ENCODE measurements around the gene RHBG.

Gene RHBG

DNA sequence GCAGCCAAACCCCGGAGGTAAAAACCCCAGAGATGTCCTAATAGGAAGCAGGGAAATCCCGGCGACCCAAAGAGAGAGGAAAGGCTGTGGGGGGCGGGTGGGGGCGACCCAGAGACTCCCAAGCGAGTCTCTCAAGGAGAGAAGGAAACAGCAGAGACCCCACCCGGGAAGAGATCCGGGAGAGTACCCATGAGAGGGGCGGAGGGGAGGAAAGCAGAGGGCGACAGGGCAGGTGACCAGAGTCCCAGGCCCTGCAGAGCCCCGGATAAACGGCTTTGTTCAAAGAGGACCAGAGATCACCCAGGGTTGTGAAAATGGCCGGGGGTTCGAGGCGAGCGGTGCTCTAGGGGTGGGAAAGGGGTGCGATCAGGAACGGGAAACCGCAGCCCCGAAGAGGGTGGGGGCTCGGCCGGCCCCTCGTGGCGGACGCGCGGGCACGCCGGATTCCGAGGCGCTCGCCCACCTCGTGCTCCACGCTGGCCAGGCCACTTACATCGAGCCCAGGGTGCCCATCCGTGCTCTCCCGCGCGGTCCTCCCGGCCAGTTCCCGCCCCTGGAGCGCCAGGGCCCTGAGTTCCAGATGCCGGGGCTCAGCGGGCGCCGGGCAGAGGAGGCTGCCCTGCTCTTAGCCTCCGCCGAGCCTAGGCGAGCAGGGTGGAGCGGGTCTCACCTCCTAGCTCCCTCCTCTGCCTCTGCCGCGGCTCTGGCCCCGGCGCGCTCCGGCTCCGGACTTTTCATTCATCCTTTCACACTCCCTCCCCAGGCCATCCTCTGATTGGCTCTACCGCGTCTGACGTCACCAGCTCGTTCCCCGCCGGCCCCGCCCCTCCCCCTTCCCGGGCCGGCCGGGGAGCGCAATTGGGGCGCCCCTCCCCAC is 52.3 kb downstream of the RHBG start:
- peak; percentile 77 for DNase-seq (ENCODE audit: low read depth, low spot score)
- peak overlapping the region; percentile 61 for H3K4me3 ChIP-seq (ENCODE audit: low read length)

DNA sequence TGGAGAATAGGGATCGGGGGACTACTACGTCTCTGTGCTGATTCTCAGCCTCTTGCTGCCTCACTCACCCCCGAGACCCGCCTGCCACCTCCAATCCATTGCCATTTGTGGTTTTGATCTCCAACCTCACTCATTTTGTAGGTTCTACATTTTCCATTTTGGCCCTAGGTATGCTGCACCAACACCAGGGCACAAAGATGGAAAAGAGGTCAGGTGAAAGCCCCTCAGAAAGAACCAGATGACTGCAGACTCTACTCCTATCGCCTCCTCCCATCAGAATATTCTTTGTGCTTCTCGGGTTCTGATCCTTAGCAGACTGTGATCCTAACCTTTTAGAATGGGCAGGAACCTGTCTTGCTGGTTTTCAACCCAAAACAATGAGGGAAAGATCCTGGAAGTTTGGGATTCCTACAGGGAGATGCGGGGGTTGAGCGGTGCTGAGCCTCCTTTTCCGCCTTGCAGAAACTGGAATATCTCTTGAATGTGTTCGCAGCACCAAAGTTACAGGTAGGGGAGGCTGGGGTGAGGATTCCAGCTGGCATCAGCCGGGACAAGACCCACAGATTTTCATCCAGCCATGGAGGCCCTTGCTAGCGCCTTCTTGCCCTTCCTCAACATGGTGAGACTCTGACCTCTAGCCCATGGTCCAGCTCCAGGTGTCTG is 53.1 kb downstream of the RHBG start:
- H3K4me3 ChIP-seq (ENCODE audit: low read length) = peak overlapping the region; percentile 61

DNA sequence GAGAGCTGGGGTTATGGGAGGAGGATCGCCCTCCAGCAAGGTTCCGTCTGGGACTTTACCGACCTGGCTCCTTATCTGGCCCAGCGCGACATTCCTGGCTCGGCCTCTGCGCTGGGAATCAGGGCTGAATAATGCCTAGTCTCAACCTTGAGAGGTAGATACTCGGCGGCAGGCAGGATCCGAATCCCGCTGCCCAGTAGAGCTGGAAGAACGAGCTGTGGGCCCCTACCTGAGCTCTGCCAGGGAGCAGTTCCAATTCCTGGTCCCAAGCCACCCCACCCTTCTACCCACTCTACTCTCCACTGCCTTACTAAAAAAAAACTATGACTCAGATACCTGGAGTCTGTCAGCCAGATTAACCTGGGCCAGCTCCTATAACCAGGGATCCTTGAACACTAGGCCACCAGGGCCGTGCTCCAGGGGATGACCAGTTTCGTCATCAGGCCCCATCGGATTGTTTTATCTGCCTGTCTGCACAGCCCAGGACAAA is 53.6 kb downstream of the RHBG start:
- DNase-seq (ENCODE audit: low read depth, low spot score) = no peak
- no peak overlapping the region for H3K4me3 ChIP-seq (ENCODE audit: low read length)

More for the DNA sequence above, 53.1 kb downstream of the RHBG start:
- no peak for DNase-seq (ENCODE audit: low read depth, low spot score)

DNA sequence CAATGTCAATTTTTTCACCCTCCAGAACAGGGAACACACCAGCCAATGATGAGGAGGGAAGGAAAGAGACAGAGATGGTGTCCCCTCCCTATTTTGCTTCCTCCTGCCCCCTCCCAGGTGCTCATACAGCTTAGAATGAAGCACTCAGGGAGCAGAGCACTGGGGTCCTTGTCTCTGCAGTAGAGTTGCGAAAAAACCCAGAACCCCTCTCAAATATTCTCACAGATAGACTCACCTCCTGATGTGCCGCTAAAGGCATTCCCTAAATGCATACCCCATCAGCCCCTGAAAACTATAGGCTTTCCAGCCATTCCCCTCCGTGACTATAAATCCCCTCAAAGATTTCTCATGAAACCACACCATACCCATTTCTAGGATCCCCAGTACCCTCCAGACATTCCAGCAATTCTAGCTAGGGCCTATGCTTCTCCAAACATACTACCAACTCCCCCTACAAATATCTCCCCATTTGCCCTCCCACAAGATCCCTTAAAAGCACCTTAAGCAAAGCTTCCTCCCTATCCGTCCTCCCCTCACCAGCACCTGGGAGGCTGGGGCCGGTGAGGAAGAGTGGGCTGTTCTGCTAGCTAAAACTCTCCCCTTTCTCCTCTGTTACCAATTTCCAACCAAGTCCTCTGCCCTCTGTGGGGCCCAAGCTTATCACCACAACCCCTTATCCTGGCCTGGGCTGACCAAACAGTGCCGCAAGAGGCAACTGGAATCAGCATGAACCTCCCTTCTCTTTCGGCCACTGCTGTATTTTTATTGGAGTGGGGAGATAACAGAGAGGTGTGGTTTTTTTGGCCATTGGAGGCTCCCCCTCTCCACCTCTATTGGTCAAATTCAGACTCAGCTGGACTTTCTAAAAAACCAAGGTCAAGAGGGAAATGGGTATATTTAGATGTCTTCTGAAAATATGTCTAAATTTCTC is 54.7 kb downstream of the RHBG start:
- H3K4me3 ChIP-seq (ENCODE audit: low read length) = no peak overlapping the region
- no peak for DNase-seq (ENCODE audit: low read depth, low spot score)

DNA sequence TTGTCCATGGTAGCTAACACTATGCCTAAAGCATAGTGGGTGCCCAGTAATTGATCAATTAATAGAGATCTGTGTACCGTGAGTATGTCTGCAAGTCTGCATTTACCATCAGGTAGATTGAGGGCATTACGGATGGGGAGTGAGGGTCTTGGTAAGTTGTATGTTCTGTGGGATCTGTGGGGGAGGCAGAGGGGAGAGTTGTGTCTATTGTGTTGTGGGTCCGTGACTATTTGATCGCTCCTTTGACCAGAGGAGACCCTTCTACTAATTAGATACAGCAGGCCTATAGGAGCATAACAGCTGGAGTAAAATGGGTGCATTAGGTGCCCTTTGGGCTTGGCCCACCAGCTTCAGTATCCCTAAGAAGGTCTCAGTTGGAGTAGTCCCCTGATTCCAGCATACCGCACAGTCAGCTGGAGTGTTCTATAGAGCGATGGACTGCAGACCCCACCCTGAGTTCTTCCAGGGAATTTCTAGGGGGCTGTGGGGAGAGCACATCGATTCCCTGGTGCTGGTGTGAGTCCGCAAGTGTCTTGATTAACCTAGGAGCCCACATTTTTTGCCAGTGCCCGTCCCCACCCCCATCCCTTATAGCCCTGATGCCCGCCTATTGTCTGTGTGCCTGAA is 55.9 kb downstream of the RHBG start:
- DNase-seq (ENCODE audit: low read depth, low spot score) = no peak
- H3K4me3 ChIP-seq (ENCODE audit: low read length) = no peak overlapping the region

DNA sequence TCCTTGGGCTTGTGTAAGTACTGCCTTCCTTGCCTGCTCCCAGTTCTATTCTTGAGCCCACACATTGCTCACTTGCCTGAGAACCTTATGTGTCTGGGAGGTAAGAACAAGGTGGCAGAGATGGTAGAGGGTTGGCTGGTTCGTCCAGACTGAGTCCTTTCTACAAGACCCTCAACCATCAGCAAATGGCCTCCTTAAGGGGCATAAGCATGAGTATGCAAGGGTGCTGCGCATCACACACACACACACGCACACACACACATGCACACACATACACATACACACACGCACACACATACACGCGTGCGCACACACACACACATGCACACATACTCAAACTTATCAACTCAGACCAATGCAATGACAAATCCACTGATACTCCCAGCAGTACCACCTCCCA is 56.9 kb downstream of the RHBG start:
- H3K4me3 ChIP-seq (ENCODE audit: low read length) = no peak overlapping the region
- no peak for DNase-seq (ENCODE audit: low read depth, low spot score)

DNA sequence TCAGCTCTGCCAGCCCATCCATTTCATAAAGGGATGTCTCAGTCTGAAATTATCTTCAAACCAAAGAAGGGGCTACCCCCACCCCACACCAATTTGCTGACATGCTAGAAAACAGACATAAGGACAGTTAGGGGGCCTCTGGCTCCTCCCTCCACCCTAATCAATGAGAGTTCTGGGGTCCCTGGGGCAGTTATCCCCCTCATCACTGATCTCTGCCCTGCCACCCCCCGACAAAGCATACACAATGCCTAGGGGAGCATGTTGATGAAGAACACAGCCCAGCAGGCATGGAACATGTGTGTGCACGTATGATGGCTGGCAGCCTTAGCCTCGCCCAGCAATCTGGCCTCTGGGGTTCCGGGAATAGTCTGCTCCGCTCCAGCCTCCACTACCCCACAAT is 58.9 kb downstream of the RHBG start:
- H3K4me3 ChIP-seq (ENCODE audit: low read length) = no peak overlapping the region
- DNase-seq (ENCODE audit: low read depth, low spot score) = no peak

DNA sequence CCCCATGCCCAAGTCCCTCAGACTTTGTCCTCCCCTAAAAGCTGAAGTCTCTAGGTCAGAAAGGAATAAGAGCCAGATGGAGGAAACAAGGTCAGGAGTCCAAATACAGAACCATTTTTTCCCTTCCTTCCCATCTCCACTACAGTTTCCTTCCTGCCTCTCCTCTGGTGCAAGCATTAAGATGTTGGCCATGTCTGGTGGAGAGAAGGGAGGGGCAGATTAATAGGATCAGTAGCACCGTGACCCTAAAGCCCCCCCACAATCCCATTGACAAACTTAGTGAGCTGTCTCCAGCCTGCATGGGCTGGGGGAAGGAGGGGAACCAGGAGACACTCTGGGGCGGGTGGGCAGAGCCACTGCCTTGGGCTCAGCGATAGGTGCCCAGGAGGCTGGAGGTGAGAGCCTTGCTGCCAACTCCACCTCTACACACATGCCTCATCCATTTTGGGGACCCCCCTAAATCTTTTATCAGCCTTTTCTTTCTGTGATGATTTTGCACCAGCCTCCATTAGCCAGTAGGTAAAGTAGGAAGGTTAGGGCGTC is 59.8 kb downstream of the RHBG start:
- no peak overlapping the region for H3K4me3 ChIP-seq (ENCODE audit: low read length)
- no peak for DNase-seq (ENCODE audit: low read depth, low spot score)

DNA sequence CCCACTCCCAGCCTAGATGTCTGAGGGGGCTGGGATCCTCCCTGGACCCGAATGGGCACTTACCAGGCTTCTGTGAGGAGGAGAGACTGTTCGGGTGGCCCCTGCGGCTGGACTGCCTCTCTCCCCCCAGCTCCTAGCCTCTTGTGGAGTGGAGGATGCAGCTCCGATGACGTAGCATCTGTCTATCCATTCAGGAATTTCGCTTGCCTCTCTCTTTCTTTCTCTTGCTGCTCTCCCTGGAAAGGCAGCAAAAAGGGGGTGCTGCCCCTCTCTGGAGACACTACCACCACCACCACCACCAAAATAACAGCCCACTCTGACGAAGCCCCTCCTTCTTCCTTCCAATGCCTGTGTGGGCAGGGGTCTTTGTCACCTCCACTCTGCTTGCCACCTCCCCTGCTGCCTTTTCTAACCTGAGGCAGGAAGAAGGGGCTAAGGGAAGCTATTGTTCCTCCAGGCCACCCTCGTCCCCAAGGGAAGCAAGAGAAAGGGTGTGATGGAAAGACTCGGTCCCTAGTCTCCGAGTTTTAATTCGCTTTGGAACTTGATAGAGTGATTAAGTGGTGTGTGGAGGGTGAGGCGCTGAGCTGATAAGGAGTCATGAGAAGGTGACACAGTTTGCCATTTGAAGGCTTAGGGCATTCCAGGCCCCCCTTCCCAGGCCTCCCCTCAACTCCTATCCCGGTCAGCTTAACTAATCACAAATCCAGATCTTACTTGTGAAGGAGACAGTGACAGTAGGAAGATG is 60.5 kb downstream of the RHBG start:
- DNase-seq (ENCODE audit: low read depth, low spot score) = no peak
- no peak overlapping the region for H3K4me3 ChIP-seq (ENCODE audit: low read length)

DNA sequence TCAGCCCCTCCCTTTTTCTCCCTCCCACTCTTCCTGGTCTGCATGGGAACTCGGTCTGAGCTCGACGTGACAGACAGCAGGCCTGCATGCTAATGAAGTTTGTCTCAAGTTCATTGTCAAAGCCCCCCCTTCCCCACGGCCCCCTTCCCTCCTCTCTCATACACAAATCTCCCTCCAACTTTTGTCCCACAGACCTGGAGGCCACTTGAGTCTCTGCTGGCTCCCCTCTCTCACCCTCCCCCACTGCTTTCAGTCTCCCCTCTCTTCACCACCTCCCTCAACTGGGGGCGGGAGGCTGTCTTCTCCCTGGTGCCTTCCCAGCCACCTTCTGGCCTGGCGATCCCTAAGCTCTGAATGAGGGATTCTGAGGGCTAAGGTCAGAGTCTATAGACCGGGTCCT is 61.3 kb downstream of the RHBG start:
- DNase-seq (ENCODE audit: low read depth, low spot score) = no peak

DNA sequence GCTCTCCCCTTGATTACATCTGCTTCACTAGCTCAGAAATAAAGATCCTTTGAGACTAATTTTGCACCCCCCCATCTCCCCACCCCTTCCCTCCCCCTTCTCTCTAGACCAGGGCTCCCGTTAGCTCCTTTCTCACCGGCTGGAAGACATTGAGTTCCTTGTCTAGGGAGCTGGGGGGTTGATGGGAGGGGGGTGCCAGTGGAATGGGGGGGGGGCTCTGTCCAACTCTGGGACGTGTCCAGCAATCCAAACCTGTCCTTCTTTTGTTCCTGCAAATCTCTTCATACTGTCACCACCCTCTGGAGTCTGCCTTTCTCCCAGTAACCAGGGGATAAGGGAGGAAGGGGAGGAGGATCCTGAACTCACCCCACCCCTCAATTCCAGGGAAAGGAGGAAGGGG is 61.9 kb downstream of the RHBG start:
- no peak for DNase-seq (ENCODE audit: low read depth, low spot score)
- no peak overlapping the region for H3K4me3 ChIP-seq (ENCODE audit: low read length)

More for the DNA sequence above, 61.3 kb downstream of the RHBG start:
- H3K4me3 ChIP-seq (ENCODE audit: low read length) = no peak overlapping the region

DNA sequence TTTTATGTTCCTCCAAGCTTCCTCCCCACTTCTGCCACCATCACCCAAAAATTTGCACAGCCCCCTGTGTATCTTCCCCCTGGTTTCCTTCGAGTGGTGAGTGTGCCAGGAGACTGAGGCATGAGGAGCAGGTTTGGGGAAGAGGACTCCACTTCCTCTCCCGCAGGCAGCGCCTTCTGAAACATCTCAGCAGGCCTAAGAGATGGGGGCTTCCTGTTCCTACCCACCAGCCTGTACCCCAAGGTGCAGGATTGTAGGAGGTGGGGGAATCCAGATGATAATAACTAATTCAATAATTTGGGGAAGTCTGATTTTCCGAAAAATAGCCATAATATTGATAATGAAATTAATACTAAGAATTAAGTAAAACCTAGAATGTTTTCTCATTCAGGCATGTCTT is 62.4 kb downstream of the RHBG start:
- H3K4me3 ChIP-seq (ENCODE audit: low read length) = no peak overlapping the region
- no peak for DNase-seq (ENCODE audit: low read depth, low spot score)

DNA sequence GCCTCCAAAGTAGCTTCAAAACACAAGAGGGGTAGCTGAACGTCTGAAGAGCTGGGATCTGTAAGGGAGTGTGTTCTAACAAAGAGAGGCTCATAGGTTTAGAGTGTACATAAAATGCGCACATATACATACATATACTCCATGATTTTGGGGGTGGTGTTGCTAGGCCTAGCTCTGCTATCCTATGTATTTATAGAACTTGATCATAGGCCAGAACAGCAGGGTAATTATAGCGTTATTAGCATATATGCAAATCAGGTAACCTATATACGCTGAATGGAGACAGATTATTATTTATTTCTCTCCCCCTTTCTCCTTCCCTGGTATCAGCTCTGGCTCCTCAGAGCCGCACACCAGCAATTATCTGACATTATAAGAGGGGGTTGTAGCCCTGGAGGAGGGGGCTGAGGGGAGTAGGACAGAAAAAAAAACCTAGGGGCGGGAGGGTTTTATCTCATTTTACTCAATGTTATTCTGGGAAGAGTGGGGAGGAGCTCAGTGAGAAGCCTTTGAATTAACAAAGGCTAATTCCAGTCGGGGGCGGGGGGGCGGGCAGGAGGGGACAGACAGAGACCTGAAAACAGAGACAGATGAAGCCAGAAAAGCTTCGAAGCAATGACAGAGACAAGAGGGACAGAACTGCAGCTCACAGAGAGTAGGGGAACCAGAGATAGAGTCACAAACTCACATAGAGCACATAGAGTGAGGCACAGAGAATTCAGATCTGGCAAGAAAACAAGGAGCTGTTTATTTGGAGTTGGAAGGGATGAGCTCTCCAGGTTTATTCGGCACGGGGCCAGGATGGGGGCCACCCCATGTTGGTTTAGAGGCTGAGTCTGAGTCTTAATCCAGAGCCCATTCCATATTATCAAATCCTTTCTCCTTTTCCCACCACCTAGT is 63.0 kb downstream of the RHBG start:
- DNase-seq (ENCODE audit: low read depth, low spot score) = no peak
- no peak overlapping the region for H3K4me3 ChIP-seq (ENCODE audit: low read length)

DNA sequence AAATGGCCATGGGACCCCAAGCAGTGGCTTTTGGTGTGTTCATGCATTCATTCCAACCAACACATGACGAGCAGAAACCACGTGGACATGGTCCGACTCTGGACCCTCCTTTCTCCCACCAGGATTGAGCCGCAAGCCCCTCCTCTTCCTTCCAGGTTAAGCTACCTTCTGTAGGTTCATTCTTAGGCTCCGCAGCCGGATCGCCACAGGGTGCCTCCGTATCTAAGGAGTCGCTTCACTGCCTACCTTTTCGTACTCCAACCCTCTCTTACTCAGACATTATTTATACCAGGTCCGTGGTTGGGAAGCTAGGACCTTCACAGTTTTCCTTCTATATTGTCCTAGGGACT is 63.6 kb downstream of the RHBG start:
- no peak for DNase-seq (ENCODE audit: low read depth, low spot score)
- no peak overlapping the region for H3K4me3 ChIP-seq (ENCODE audit: low read length)

DNA sequence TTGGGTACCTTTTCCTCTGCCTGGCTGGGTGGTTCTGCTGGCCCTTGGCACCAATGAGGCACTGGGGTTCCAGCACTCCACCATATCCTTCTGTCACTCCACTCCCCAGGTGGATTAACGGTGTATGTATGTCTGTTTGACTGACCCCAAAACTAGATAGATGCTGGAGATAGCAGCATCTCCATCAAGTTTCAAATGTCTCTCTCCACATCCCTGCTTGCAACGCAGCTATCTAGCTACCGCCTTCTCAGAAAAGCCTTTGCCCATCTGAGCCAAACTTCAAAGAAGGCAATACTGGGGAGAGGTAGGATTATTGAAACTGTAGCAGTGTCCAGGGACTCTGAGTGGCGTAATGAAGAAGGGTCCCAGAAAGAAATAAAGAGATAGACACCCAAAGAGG is 64.0 kb downstream of the RHBG start:
- no peak overlapping the region for H3K4me3 ChIP-seq (ENCODE audit: low read length)
- no peak for DNase-seq (ENCODE audit: low read depth, low spot score)

DNA sequence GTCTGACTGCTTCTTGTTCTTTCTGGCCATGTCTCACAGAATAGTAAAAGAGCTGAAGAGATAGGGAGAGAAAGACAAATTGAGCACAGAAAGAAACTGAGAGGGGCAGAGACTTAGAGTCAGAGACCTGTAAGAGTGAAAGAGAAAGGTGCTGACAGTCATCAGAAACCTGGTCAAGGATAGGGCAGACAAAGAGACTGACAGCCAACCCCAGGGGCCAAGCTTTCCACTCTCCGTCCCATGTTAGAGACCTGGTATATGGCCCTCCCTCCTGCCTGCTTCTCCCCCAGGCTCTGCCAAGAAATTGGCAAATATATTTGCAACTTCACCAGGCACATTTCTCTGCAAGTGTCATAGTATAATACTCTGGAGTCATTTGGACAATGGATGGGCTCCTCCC is 64.6 kb downstream of the RHBG start:
- no peak overlapping the region for H3K4me3 ChIP-seq (ENCODE audit: low read length)
- no peak for DNase-seq (ENCODE audit: low read depth, low spot score)

Measured in Jurkat, Clone E6-1 (cell line).